T-cell (primary cell): ENCODE data around the gene DDX49. TPM values are rescaled to one million over a fixed set of nuclear protein-coding genes. Genes with fewer than 3 reads are reported as not detected.

Experiments used
- ATAC-seq, 4 experiments: fragments of 200-7000 bp in 3 of 4; fragments of 150-1000 bp in 1 of 4; cut with Tn5 transposase; replicated peaks in 1 of 4; 1 replicate in 3 of 4; 2 replicates in 1 of 4; pipeline ENCODE4 v1.10.0; 2021; ENCODE audit warnings: moderate library complexity in 3 of 4, mild to moderate bottlenecking in 2 of 4, moderate number of reproducible peaks in 1 of 4
- CTCF ChIA-PET, 2 donors: fragments of 300-600 bp; sonication (Branson Sonifier 250); formaldehyde crosslinking; loops; one replicate each; lab custom pipeline; 2022; ENCODE audit warnings: antibody characterized with exemption in 2 of 2; lab: Charles Lee
- POLR2A ChIA-PET, 2 donors: fragments of 300-600 bp; sonication (Branson Sonifier 250); formaldehyde crosslinking; loops; one replicate each; lab custom pipeline; 2022; ENCODE audit warnings: antibody characterized with exemption in 2 of 2; lab: Charles Lee
- DNase-seq, 35 experiments: peaks; one replicate each; pipeline versions ENCODE4 v3.0.0 to v3.0.0-alpha.2; 2013 to 2023
- H3K27ac ChIP-seq: one replicate; pipeline ENCODE4 v1.5.1; 2013; ENCODE audit warnings: low read length
- H3K27me3 ChIP-seq, 2 experiments: replicated peaks in 1 of 2; 1 replicate in 1 of 2; 2 replicates in 1 of 2; pipeline versions ENCODE4 v1.6.1 to v1.7.0; 2013; ENCODE audit warnings: low read length in 1 of 2, mixed read lengths in 1 of 2; ENCODE audit not compliant: control insufficient read depth in 2 of 2, insufficient read depth in 2 of 2; ENCODE audit errors: extremely low read depth in 1 of 2
- H3K36me3 ChIP-seq, 2 donors: 1 replicate in 1 of 2; 2 replicates in 1 of 2; pipeline versions ENCODE4 v1.6.1 to v1.7.0; 2013; ENCODE audit warnings: low read length in 1 of 2; ENCODE audit not compliant: control insufficient read depth in 2 of 2, insufficient read depth in 1 of 2; ENCODE audit errors: extremely low read depth in 1 of 2
- H3K4me1 ChIP-seq, 2 experiments: 1 replicate in 1 of 2; 2 replicates in 1 of 2; pipeline versions ENCODE4 v1.6.1 to v1.7.0; 2013; ENCODE audit warnings: low read length in 2 of 2, mixed read lengths in 1 of 2; ENCODE audit not compliant: insufficient read depth in 2 of 2, control insufficient read depth in 1 of 2; ENCODE audit errors: extremely low read depth in 1 of 2
- H3K4me3 ChIP-seq, 2 donors: 1 replicate in 1 of 2; 2 replicates in 1 of 2; pipeline versions ENCODE4 v1.5.1 to v1.7.0; 2013; ENCODE audit warnings: mild to moderate bottlenecking in 2 of 2, low read length in 1 of 2, moderate library complexity in 1 of 2; ENCODE audit not compliant: control insufficient read depth in 1 of 2; ENCODE audit errors: extremely low read depth in 1 of 2
- H3K9me3 ChIP-seq: 2 replicates; pipeline ENCODE4 v1.7.0; 2013
- H3K27ac Mint-ChIP-seq, 2 donors: one replicate each; pipeline ENCODE4 v1.8.0; 2020 to 2021; ENCODE audit warnings: mild to moderate bottlenecking in 2 of 2, mixed read lengths in 2 of 2
- H3K27me3 Mint-ChIP-seq, 2 donors: one replicate each; pipeline ENCODE4 v1.8.0; 2021 to 2022; ENCODE audit warnings: mixed read lengths in 2 of 2
- H3K36me3 Mint-ChIP-seq: one replicate; pipeline ENCODE4 v1.8.0; 2021; ENCODE audit warnings: mixed read lengths
- H3K4me1 Mint-ChIP-seq, 3 donors: one replicate each; pipeline ENCODE4 v1.8.0; 2020 to 2022; ENCODE audit warnings: mixed read lengths in 3 of 3, mild to moderate bottlenecking in 1 of 3
- H3K4me3 Mint-ChIP-seq, 3 donors: one replicate each; pipeline ENCODE4 v1.8.0; 2020 to 2022; ENCODE audit warnings: mild to moderate bottlenecking in 3 of 3, mixed read lengths in 3 of 3, moderate library complexity in 3 of 3
- H3K9me3 Mint-ChIP-seq, 3 donors: one replicate each; pipeline ENCODE4 v1.8.0; 2020 to 2022; ENCODE audit warnings: mixed read lengths in 3 of 3
- WGBS: methylation state at CpG from one replicate; pipeline ENCODE4 v1.1.5; 2013; ENCODE audit warnings: missing lambda C conversion rate; ENCODE audit not compliant: insufficient coverage; 5-methylcytosine and 5-hydroxymethylcytosine counted together
- total RNA-seq, 35 experiments: library from RNA in 6 of 35; stranded (reverse) in 6 of 35; fragments of 120-200 nt in 1 of 35; gene quantifications; one replicate each; pipeline versions ENCODE4 v1.2.1 to v1.2.4 and lab custom pipeline; 2013 to 2026

DDX49 gene
- total RNA-seq, 5 donors from 2014 or later (not counting 1 experiment from before 2014, with no cell fraction given), result 42.4 to 55.3 (median 48.1) TPM

- H3K27me3 ChIP-seq, result peaks cover 0 to 53% of the 10 kb centered on the region in 2 experiments
- no peaks in the 10 kb centered on the region for H3K9me3 ChIP-seq
- peaks cover 4 to 15% of the 10 kb centered on the region in 2 donors for H3K36me3 ChIP-seq
- 2% methylated on average over 72 of the region's 72 CpGs for whole genome bisulfite sequencing
- Mint-ChIP-seq H3K4me1 (peaks cover 5 to 14% (median 12%) of the 10 kb centered on the region in 3 donors), H3K27ac (no peak overlapping the region), H3K27me3 (peaks cover 20 to 38% of the 10 kb centered on the region in 2 donors), H3K36me3 (no peaks in the 10 kb centered on the region), H3K4me3 (peak overlapping the region in 2 of 3 donors; percentile 9 to 29), H3K9me3 (no peaks in the 10 kb centered on the region)
- DNase-seq (no peak), ATAC-seq (no peak)
- H3K4me3 ChIP-seq, result peak overlapping the region in 1 of 2 donors; percentile 30
- ChIA-PET POLR2A (no interaction called here), CTCF (no interaction called here)
- H3K27ac ChIP-seq, result no peak overlapping the region
- peaks cover 0 to 14% of the 10 kb centered on the region in 2 experiments for H3K4me1 ChIP-seq
These were observed 24.3 kb upstream of the DDX49 start for GRCh38 chr19:18895038-18895823.

GRCh38 chr19:18895824-18896341 lies 23.6 kb upstream of the DDX49 start, which contains the start of gene CERS1:
CERS1 (minus strand) TSS chr19:18896158; CDS start chr19:18896072, 86 bp downstream.
- ATAC-seq (peak in 3 of 4 experiments; percentile 11 to 23 (median 15)), DNase-seq (no peak)
- Mint-ChIP-seq H3K9me3 (no peaks in the 10 kb centered on the region), H3K27ac (no peak within 1 kb of the TSS), H3K36me3 (peaks cover 4% of the 10 kb centered on the region), H3K27me3 (peaks cover 20 to 38% of the 10 kb centered on the region in 2 donors), H3K4me3 (peak within 1 kb of the TSS; percentile 71 to 77 (median 72)), H3K4me1 (peaks cover 5 to 14% (median 12%) of the 10 kb centered on the region in 3 donors)
- Histone ChIP-seq H3K27ac (no peak within 1 kb of the TSS), H3K27me3 (peaks cover 0 to 60% of the 10 kb centered on the region in 2 experiments), H3K4me3 (peak within 1 kb of the TSS in 1 of 2 donors; percentile 30), H3K36me3 (peaks cover 11 to 21% of the 10 kb centered on the region in 2 donors), H3K9me3 (no peaks in the 10 kb centered on the region), H3K4me1 (peaks cover 0 to 14% of the 10 kb centered on the region in 2 experiments)
- ChIA-PET CTCF (no interaction called here), POLR2A (no interaction called here)
- 2% methylated on average over 89 of the region's 89 CpGs for WGBS

DNA sequence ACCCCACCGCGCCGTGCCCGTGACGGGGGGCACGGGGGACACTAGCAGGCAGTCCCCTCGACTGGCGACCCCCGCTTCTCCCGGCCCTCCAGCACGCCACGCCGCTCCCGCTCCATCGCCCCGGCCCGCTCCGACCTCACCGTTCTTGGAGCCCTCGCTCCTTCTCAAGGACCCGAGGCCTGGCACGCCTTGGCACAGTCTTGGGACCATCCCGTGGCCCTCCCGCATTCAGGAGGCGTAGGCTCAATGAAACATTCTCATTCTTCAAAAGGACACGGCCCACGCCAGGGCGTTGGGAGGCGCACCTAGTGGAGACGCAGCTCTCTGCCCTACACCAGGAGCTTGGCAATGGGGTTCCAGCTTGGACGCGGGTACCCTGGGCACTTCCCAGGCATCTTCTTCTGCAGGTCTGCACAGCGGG lies 23.1 kb upstream of the DDX49 start:
- peaks cover 20 to 38% of the 10 kb centered on the region in 2 donors for H3K27me3 Mint-ChIP-seq
- peaks cover 0 to 60% of the 10 kb centered on the region in 2 experiments for H3K27me3 ChIP-seq
- peaks cover 7% of the 10 kb centered on the region for H3K36me3 Mint-ChIP-seq
- WGBS, result 22% methylated on average over 26 of the region's 33 CpGs
- H3K27ac ChIP-seq, result no peak overlapping the region
- DNase-seq (no peak), ATAC-seq (peak in 3 of 4 experiments; percentile 12 to 21 (median 15))
- no peak overlapping the region for H3K27ac Mint-ChIP-seq
- H3K4me3 ChIP-seq, result no peak overlapping the region
- H3K4me1 ChIP-seq, result peaks cover 0 to 14% of the 10 kb centered on the region in 2 experiments
- ChIA-PET CTCF (no interaction called here), POLR2A (no interaction called here)
- no peaks in the 10 kb centered on the region for H3K9me3 ChIP-seq
- peaks cover 5 to 14% (median 12%) of the 10 kb centered on the region in 3 donors for H3K4me1 Mint-ChIP-seq
- peak overlapping the region; percentile 71 to 77 (median 72) for H3K4me3 Mint-ChIP-seq
- peaks cover 12 to 26% of the 10 kb centered on the region in 2 donors for H3K36me3 ChIP-seq
- no peaks in the 10 kb centered on the region for H3K9me3 Mint-ChIP-seq

DNA sequence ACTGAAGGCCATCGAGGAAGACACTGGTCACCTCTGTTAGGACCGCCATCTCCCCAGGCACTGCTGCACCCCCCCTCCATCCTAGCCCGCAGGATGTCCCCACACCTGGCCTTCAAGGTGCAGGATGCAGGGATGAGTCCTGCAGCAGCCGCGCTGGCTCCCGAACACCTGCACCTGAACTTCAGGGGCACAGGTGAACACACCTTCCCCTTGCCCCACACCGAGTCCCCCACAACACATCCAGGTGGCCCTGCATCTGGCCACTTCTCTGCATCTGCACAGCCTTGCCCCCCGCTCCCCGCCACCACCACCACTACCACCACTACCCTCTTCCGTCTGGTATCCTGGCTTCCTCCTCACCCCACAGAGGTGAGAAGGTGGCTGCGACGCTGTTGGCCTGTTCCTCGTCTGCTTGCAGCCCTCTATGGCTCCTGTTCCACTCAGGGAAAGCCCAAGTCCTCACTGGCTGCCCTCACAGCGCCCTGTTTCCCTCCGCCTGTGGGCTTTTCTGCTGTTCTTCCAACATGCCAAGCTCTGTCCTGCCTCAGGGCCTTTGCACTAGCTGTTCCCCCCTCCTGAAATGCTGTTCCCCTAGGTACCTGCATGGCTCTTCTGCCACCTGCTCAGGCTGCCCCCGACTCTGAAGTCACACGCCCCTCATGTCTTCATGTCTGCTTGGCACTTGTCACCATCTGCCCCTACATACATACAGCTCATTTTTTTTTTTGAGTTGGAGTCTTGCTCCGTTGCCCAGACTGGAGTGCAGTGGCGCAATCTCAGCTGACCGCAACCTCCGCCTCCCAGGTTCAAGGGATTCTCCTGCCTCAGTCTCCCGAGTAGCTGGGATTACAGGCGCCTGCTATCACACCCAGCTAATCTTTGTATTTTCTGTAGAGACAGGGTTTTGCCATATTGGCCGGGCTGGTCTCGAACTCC lies 22.2 kb upstream of the DDX49 start:
- POLR2A ChIA-PET, result no interaction called here
- H3K4me3 ChIP-seq, result no peak overlapping the region
- Mint-ChIP-seq H3K36me3 (peaks cover 11% of the 10 kb centered on the region), H3K4me1 (peaks cover 5 to 14% (median 12%) of the 10 kb centered on the region in 3 donors), H3K27me3 (peaks cover 20 to 38% of the 10 kb centered on the region in 2 donors), H3K4me3 (peak overlapping the region; percentile 2 to 77 (median 49)), H3K9me3 (no peaks in the 10 kb centered on the region), H3K27ac (no peak overlapping the region)
- peaks cover 0 to 60% of the 10 kb centered on the region in 2 experiments for H3K27me3 ChIP-seq
- peaks cover 0 to 14% of the 10 kb centered on the region in 2 experiments for H3K4me1 ChIP-seq
- 76% methylated on average over 19 of the region's 25 CpGs for WGBS
- H3K27ac ChIP-seq, result no peak overlapping the region
- peaks cover 12 to 28% of the 10 kb centered on the region in 2 donors for H3K36me3 ChIP-seq
- ATAC-seq (peak in 1 of 4 experiments; percentile 21), DNase-seq (no peak)
- CTCF ChIA-PET, result no interaction called here
- no peaks in the 10 kb centered on the region for H3K9me3 ChIP-seq

DNA sequence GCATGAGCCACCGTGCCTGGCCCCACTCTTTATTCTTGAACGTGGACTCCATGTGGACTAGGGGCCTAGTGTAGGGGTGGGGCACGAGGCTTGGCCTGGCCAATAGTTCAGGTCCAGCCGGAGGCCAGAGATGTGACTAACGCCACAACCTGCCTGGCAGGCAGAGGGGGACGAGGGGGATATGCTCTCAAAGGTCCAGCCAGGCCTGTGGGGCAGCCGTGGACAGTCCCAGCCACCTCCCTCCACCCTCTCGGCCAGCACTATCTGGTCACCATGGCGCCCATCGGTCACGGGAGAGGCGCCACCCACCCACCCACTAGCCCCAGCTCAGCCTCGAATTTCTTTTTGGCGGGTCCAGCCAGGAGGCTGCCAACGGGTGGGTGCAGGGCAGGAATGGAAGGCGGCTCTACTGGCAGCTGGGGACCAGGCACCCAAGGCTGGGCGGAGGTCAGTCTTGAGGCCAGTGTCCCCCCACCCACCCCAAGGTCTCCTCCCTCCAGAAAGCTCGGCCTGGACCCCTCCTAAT lies 21.4 kb upstream of the DDX49 start:
- Histone ChIP-seq H3K9me3 (no peaks in the 10 kb centered on the region), H3K4me3 (no peak overlapping the region), H3K27me3 (peaks cover 0 to 60% of the 10 kb centered on the region in 2 experiments), H3K36me3 (peaks cover 16 to 28% of the 10 kb centered on the region in 2 donors), H3K4me1 (peaks cover 0 to 14% of the 10 kb centered on the region in 2 experiments), H3K27ac (no peak overlapping the region)
- H3K9me3 Mint-ChIP-seq, result no peaks in the 10 kb centered on the region
- ATAC-seq (no peak), DNase-seq (no peak)
- ChIA-PET CTCF (interaction anchor here in 1 of 2 donors (0.6 kb wide), 1 partner anchor 269 kb away, joined by 3 read pairs; no protein-coding TSS in a partner anchor), POLR2A (interaction anchor here in 1 of 2 donors (0.6 kb wide), 1 partner anchor 19 kb away, joined by 3 read pairs; no protein-coding TSS in a partner anchor)
- 91% methylated on average over 16 of the region's 18 CpGs for WGBS
- peaks cover 20 to 30% of the 10 kb centered on the region in 2 donors for H3K27me3 Mint-ChIP-seq
- peaks cover 11% of the 10 kb centered on the region for H3K36me3 Mint-ChIP-seq
- H3K4me1 Mint-ChIP-seq, result peaks cover 5 to 14% (median 12%) of the 10 kb centered on the region in 3 donors
- peak overlapping the region in 1 of 3 donors; percentile 77 for H3K4me3 Mint-ChIP-seq
- no peak overlapping the region for H3K27ac Mint-ChIP-seq
